Measurements from ENCODE around the gene MS4A10. TPM values are rescaled to one million over a fixed set of nuclear protein-coding genes. Genes with fewer than 3 reads are reported as not detected.

Gene MS4A10
- polyA plus RNA-seq, 2 donors = not detected

DNA sequence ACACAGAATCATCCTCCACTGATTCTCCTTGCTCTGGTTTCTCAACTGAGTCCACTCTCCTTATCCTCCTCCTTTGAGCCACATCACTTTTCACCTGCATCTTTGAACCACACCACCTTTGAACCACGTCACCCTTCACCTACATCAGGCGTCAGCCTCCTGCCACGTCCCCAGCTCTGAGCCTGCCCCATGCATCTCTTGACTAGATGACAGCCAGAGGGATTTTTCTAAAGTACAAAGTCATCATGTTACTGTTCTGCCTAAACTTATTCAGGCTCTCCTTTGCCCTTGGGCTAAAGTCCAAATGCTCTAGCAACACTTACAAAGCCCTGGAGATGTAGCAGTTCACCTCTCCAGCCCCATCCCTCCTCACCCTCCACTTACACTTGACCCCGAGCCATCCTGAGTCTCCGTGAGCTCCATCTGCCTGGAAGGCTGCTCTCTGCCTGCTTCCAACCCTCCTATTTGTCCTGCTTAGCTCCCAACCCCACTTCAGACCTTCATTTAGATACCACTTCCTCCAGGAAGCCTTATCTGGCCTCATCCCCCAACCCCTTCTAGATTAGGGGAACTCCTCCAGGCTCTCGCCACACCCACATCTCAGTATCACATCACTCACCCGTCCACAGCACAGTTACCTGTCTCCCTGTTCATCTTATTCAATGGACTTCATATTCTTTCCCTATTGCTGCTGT, 3.7 kb upstream of the MS4A10 start:
- Histone ChIP-seq H3K27ac (ENCODE audit: low read depth in 2 of 2, low read length in 1 of 2) (no peak overlapping the region), H3K4me1 (ENCODE audit: control insufficient read depth in 2 of 2, insufficient read depth in 2 of 2, low read length in 1 of 2) (no peaks in the 10 kb centered on the region), H3K4me3 (ENCODE audit: low read depth in 1 of 2, low read length in 2 of 2) (no peak overlapping the region), H3K36me3 (ENCODE audit: control insufficient read depth in 2 of 2, insufficient read depth in 2 of 2, low read length in 1 of 2) (no peaks in the 10 kb centered on the region), H3K9me3 (ENCODE audit: control insufficient read depth in 2 of 2, insufficient read depth in 1 of 2, low read depth in 1 of 2, low read length in 1 of 2) (no peaks in the 10 kb centered on the region), H3K27me3 (ENCODE audit: control insufficient read depth in 1 of 2, insufficient read depth in 2 of 2, low read length in 2 of 2) (no peaks in the 10 kb centered on the region)
- WGBS, 2 donors = 71 to 73% methylated on average over 7 of the region's 7 CpGs

DNA sequence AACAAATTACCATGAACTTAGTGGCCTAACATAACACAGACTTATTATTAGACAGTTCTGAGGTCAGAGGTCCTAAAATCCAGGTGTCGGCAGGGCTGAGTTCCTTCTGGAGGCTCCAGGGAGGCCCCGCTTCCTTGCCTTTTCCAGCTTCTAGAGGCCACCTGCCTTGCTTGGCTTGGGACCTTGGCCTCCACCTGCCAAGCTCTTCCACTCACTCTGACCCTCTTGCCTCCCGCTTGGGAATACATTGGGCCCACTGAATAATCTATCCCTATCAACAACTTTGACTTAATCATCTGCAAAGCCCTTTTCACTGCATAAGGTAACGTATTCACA, 3.2 kb upstream of the MS4A10 start:
- H3K27me3 ChIP-seq (ENCODE audit: control insufficient read depth in 1 of 2, insufficient read depth in 2 of 2, low read length in 2 of 2) = no peaks in the 10 kb centered on the region
- H3K4me3 ChIP-seq (ENCODE audit: low read depth in 1 of 2, low read length in 2 of 2) = no peak overlapping the region
- H3K9me3 ChIP-seq (ENCODE audit: control insufficient read depth in 2 of 2, insufficient read depth in 1 of 2, low read depth in 1 of 2, low read length in 1 of 2) = no peaks in the 10 kb centered on the region
- no peak overlapping the region for H3K27ac ChIP-seq (ENCODE audit: low read depth in 2 of 2, low read length in 1 of 2)
- no peaks in the 10 kb centered on the region for H3K36me3 ChIP-seq (ENCODE audit: control insufficient read depth in 2 of 2, insufficient read depth in 2 of 2, low read length in 1 of 2)
- 90 to 95% methylated on average over 4 of the region's 4 CpGs for WGBS, 2 donors
- no peaks in the 10 kb centered on the region for H3K4me1 ChIP-seq (ENCODE audit: control insufficient read depth in 2 of 2, insufficient read depth in 2 of 2, low read length in 1 of 2)

DNA sequence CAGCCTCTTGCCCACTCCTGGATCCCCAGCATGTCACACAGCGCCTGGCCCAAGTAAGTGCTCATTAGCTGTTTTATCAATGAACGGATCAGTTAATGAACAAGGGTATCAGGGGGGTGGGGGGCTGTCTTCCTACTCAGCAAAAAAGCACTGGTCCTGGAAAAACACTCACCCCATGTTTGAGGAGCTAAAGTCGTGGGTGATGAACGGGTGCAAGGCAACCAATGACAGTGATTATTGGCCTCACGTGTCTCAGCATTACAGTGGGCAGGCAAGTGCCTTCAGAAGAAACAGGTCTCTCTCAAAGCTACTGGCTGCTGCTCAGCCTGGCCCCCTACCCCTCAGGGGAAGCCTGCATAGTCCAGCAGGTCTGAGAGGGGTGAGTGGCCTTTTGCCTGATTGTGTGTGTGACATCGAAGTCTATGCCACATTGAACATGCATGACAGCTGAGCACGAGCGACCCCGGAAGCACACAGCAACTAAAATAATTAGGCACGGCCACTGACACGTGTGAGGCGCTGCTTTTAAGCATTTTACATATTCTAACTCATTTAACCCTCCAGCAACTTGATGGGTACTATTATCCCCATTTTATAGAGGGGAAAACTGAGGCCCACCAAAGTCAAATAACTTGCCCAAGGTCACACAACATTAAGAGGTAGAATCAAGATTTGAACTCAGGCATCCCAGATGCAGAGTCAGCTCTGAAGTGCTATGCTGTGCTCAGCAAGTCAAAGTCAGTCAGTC, 2.6 kb upstream of the MS4A10 start:
- Histone ChIP-seq H3K27me3 (ENCODE audit: control insufficient read depth in 1 of 2, insufficient read depth in 2 of 2, low read length in 2 of 2) (no peaks in the 10 kb centered on the region), H3K4me1 (ENCODE audit: control insufficient read depth in 2 of 2, insufficient read depth in 2 of 2, low read length in 1 of 2) (no peaks in the 10 kb centered on the region), H3K4me3 (ENCODE audit: low read depth in 1 of 2, low read length in 2 of 2) (no peak overlapping the region), H3K36me3 (ENCODE audit: control insufficient read depth in 2 of 2, insufficient read depth in 2 of 2, low read length in 1 of 2) (no peaks in the 10 kb centered on the region), H3K27ac (ENCODE audit: low read depth in 2 of 2, low read length in 1 of 2) (no peak overlapping the region), H3K9me3 (ENCODE audit: control insufficient read depth in 2 of 2, insufficient read depth in 1 of 2, low read depth in 1 of 2, low read length in 1 of 2) (no peaks in the 10 kb centered on the region)
- 85 to 87% methylated on average over 12 of the region's 12 CpGs for WGBS, 2 donors

DNA sequence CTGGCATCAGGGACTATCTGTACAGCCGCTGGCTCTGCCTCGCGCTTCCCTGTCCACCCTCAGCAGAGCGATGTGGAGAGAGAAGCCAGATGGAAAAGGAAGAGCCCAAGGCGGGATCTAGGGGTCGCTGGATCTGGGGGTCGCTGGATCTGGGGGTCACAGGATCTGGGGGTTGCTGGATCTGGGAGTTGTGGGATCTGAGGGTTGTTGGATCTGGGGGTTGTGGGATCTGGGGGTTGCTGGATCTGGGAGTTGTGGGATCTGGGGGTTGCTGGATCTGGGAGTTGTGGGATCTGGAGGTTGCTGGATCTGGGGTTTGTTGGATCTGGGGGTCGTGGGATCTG, 2.0 kb upstream of the MS4A10 start:
- Histone ChIP-seq H3K27ac (ENCODE audit: low read depth in 2 of 2, low read length in 1 of 2) (no peak overlapping the region), H3K4me3 (ENCODE audit: low read depth in 1 of 2, low read length in 2 of 2) (no peak overlapping the region), H3K9me3 (ENCODE audit: control insufficient read depth in 2 of 2, insufficient read depth in 1 of 2, low read depth in 1 of 2, low read length in 1 of 2) (no peaks in the 10 kb centered on the region), H3K4me1 (ENCODE audit: control insufficient read depth in 2 of 2, insufficient read depth in 2 of 2, low read length in 1 of 2) (no peaks in the 10 kb centered on the region), H3K36me3 (ENCODE audit: control insufficient read depth in 2 of 2, insufficient read depth in 2 of 2, low read length in 1 of 2) (no peaks in the 10 kb centered on the region), H3K27me3 (ENCODE audit: control insufficient read depth in 1 of 2, insufficient read depth in 2 of 2, low read length in 2 of 2) (no peaks in the 10 kb centered on the region)
- 93 to 94% methylated on average over 8 of the region's 8 CpGs for WGBS, 2 donors

DNA sequence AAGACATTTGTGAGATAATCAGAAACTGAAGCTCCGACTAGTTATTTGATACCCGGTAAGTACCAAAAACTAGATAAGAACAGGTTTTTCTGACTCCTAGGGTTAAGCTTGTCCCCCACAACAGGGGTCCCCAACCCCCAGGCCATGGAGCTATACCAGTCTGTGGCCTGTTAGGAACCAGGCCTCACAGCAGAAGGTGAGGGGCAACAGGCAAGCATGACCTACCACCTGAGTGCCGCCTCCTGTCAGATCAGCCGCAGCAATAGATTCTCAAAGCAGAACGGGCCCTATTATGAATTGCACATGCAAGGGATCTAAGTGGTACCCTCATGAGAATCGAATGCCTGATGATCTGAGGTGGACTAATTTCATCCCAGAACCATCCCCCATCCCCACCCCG, 1.2 kb upstream of the MS4A10 start:
- Histone ChIP-seq H3K4me1 (ENCODE audit: control insufficient read depth in 2 of 2, insufficient read depth in 2 of 2, low read length in 1 of 2) (no peaks in the 10 kb centered on the region), H3K4me3 (ENCODE audit: low read depth in 1 of 2, low read length in 2 of 2) (no peak overlapping the region), H3K9me3 (ENCODE audit: control insufficient read depth in 2 of 2, insufficient read depth in 1 of 2, low read depth in 1 of 2, low read length in 1 of 2) (no peaks in the 10 kb centered on the region), H3K27ac (ENCODE audit: low read depth in 2 of 2, low read length in 1 of 2) (no peak overlapping the region), H3K36me3 (ENCODE audit: control insufficient read depth in 2 of 2, insufficient read depth in 2 of 2, low read length in 1 of 2) (no peaks in the 10 kb centered on the region), H3K27me3 (ENCODE audit: control insufficient read depth in 1 of 2, insufficient read depth in 2 of 2, low read length in 2 of 2) (no peaks in the 10 kb centered on the region)
- 86 to 90% methylated on average over 7 of the region's 7 CpGs for WGBS, 2 donors

DNA sequence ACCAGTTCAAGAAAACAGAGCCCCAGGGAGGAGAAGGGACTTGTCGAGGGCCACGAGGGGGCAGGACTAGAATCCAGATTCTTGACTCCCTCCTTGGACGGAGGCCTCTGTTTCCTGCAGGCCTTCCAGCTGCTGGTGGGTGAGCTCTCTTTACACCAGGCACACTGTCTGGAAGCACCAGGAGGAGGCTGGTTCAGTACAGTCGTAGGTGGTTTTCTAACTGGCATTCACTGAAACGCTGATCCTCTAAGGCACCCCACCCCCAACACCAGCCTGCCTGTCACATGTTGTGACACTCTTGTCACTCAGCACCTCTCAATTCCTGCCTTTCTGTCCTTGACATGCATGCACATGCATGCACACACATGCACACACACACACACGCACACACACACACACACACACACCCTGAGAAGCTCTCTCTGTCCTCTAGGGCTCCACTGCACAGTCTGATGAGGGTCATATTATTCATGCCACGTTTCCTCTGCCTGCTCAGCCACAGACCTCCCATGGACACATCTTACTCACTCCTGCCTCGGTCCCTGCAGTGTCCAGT, 751 bp downstream of the MS4A10 start:
- Histone ChIP-seq H3K4me3 (ENCODE audit: low read depth in 1 of 2, low read length in 2 of 2) (no peak overlapping the region), H3K27me3 (ENCODE audit: control insufficient read depth in 1 of 2, insufficient read depth in 2 of 2, low read length in 2 of 2) (no peaks in the 10 kb centered on the region), H3K4me1 (ENCODE audit: control insufficient read depth in 2 of 2, insufficient read depth in 2 of 2, low read length in 1 of 2) (no peaks in the 10 kb centered on the region), H3K27ac (ENCODE audit: low read depth in 2 of 2, low read length in 1 of 2) (no peak overlapping the region), H3K36me3 (ENCODE audit: control insufficient read depth in 2 of 2, insufficient read depth in 2 of 2, low read length in 1 of 2) (no peaks in the 10 kb centered on the region), H3K9me3 (ENCODE audit: control insufficient read depth in 2 of 2, insufficient read depth in 1 of 2, low read depth in 1 of 2, low read length in 1 of 2) (no peaks in the 10 kb centered on the region)
- WGBS, 2 donors = 49 to 56% methylated on average over 8 of the region's 8 CpGs

DNA sequence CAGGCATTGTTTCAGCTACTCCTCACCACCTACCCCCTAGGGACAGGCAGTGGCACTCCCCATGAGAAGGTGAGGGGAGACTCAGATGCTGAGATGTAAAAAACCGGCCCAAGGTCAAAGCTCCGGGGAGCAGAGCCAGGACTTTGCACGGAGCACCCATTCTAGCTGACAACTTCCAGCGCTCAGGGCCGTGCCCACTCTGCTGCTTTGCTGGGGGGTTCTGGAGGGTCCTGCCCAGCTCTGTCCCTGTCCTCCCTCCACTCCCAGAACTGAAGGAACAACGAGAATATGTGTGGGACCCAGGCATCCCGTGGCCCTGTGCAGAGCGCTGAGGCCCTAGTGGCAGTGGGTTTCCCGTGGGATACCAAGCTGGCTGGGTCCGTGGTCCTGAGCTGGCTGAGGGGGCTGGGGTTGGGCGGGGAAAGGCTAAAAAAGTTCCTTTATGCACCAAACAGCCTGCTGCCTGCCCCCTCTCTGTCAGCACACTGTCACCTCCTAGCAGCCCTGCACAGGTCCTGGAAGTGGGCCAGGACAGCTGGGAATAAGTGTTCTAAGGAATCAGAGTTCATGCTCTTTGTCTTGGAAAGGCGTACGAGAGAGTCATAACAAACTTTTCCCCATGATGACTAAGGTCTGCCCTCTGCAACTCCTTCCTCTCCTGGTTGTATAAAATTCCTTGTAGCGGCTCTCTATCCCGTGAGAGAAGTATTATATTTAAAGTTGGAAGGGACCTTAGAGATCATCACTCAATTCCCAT, 1.9 kb downstream of the MS4A10 start:
- Histone ChIP-seq H3K4me3 (ENCODE audit: low read depth in 1 of 2, low read length in 2 of 2) (no peak overlapping the region), H3K27ac (ENCODE audit: low read depth in 2 of 2, low read length in 1 of 2) (no peak overlapping the region), H3K9me3 (ENCODE audit: control insufficient read depth in 2 of 2, insufficient read depth in 1 of 2, low read depth in 1 of 2, low read length in 1 of 2) (no peaks in the 10 kb centered on the region), H3K27me3 (ENCODE audit: control insufficient read depth in 1 of 2, insufficient read depth in 2 of 2, low read length in 2 of 2) (no peaks in the 10 kb centered on the region), H3K4me1 (ENCODE audit: control insufficient read depth in 2 of 2, insufficient read depth in 2 of 2, low read length in 1 of 2) (no peaks in the 10 kb centered on the region), H3K36me3 (ENCODE audit: control insufficient read depth in 2 of 2, insufficient read depth in 2 of 2, low read length in 1 of 2) (no peaks in the 10 kb centered on the region)
- 57 to 64% methylated on average over 15 of the region's 15 CpGs for WGBS, 2 donors

DNA sequence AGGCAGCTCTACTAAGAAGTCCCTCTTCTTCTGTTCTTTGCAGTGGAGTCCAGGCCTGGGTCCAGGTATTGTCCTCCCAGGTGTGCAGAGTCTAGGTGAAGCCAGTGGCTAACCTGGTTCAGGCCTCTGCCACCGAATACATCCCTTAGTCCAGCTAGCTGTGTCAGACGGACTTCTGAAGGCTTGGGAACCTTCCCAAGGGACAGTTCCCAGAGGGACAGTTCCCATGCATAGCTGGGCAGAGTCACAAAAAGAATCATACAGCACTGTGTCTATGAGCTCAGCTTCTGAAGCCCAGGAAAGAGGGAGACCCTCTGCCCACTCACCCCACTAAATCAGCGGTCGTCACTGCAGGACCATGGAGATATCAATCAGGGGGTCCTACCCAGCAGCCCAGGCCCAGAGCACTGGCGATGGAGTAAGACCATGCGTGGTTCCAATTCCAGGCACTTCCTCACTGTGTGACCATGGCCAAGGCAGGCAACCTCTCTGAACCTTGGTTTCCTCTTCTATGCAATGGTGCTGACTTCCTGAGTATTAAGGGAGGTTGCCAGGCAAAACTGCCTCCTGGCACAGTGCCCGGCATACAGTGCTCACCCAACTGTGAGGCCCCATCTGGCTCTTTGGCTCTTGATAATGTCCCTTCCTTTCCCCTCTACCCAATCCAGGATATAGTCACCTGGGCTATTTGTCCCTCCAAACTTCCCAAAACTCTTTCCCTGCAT, 3.4 kb downstream of the MS4A10 start:
- Histone ChIP-seq H3K9me3 (ENCODE audit: control insufficient read depth in 2 of 2, insufficient read depth in 1 of 2, low read depth in 1 of 2, low read length in 1 of 2) (no peaks in the 10 kb centered on the region), H3K36me3 (ENCODE audit: control insufficient read depth in 2 of 2, insufficient read depth in 2 of 2, low read length in 1 of 2) (no peaks in the 10 kb centered on the region), H3K27me3 (ENCODE audit: control insufficient read depth in 1 of 2, insufficient read depth in 2 of 2, low read length in 2 of 2) (no peaks in the 10 kb centered on the region), H3K27ac (ENCODE audit: low read depth in 2 of 2, low read length in 1 of 2) (no peak overlapping the region), H3K4me3 (ENCODE audit: low read depth in 1 of 2, low read length in 2 of 2) (no peak overlapping the region), H3K4me1 (ENCODE audit: control insufficient read depth in 2 of 2, insufficient read depth in 2 of 2, low read length in 1 of 2) (no peaks in the 10 kb centered on the region)
- WGBS, 2 donors = 71 to 88% methylated on average over 7 of the region's 7 CpGs

DNA sequence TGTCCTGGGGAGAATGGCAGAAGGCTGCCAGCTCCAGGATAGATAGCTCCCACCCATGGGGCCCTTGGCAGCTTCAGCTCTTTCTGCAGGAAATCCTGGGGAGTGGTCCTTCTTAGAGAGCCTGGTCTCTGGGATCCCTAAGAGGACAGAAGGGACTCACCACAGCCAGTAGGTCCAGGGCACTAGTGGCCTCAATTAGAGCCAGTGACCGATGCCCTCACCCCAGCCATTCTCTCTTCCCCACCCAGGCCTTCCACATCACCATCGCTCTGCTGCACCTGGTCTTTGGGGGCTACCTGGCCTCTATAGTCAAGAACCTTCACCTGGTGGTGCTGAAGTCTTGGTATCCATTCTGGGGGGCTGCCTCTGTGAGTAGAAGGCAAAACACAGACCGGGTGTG, 5.6 kb downstream of the MS4A10 start:
- 86 to 93% methylated on average over 3 of the region's 3 CpGs for whole genome bisulfite sequencing, 2 donors
- Histone ChIP-seq H3K27ac (ENCODE audit: low read depth in 2 of 2, low read length in 1 of 2) (no peak overlapping the region), H3K9me3 (ENCODE audit: control insufficient read depth in 2 of 2, insufficient read depth in 1 of 2, low read depth in 1 of 2, low read length in 1 of 2) (peaks cover 0 to 2% of the 10 kb centered on the region in 2 donors), H3K27me3 (ENCODE audit: control insufficient read depth in 1 of 2, insufficient read depth in 2 of 2, low read length in 2 of 2) (no peaks in the 10 kb centered on the region), H3K4me1 (ENCODE audit: control insufficient read depth in 2 of 2, insufficient read depth in 2 of 2, low read length in 1 of 2) (no peaks in the 10 kb centered on the region), H3K36me3 (ENCODE audit: control insufficient read depth in 2 of 2, insufficient read depth in 2 of 2, low read length in 1 of 2) (no peaks in the 10 kb centered on the region), H3K4me3 (ENCODE audit: low read depth in 1 of 2, low read length in 2 of 2) (no peak overlapping the region)

All from esophagus (tissue), 2 donors.